Activated CD8-positive, alpha-beta T cell treated with anti-CD3 and anti-CD28 coated beads for 36 hours (primary cell): ENCODE measurements around the gene SH3D19. TPM values are rescaled to one million over a fixed set of nuclear protein-coding genes. Genes with fewer than 3 reads are reported as not detected.

Experiments
- ATAC-seq: fragments of 200-7000 bp; cut with Tn5 transposase; one replicate; pipeline ENCODE4 v1.10.0; 2021; ENCODE audit warnings: mild to moderate bottlenecking, moderate library complexity
- CTCF ChIA-PET: fragments of 350-600 bp; sonication (Branson Sonifier 250); formaldehyde crosslinking; loops from one replicate; lab custom pipeline; 2021; ENCODE audit warnings: antibody characterized with exemption; lab: Charles Lee
- POLR2A ChIA-PET: fragments of 350-600 bp; sonication (Branson Sonifier 250); formaldehyde crosslinking; loops from one replicate; lab custom pipeline; 2021; ENCODE audit warnings: antibody characterized with exemption; lab: Charles Lee
- DNase-seq: peaks from one replicate; pipeline ENCODE4 v3.0.0-alpha.2; 2020
- H3K27ac Mint-ChIP-seq: one replicate; pipeline ENCODE4 v1.8.0; 2021; ENCODE audit warnings: mild to moderate bottlenecking, mixed read lengths
- H3K27me3 Mint-ChIP-seq: one replicate; pipeline ENCODE4 v1.8.0; 2021; ENCODE audit warnings: mixed read lengths
- H3K36me3 Mint-ChIP-seq: one replicate; pipeline ENCODE4 v1.8.0; 2021; ENCODE audit warnings: low read depth, mixed read lengths
- H3K4me1 Mint-ChIP-seq: one replicate; pipeline ENCODE4 v1.8.0; 2021; ENCODE audit warnings: low read depth, mixed read lengths
- H3K4me3 Mint-ChIP-seq: one replicate; pipeline ENCODE4 v1.8.0; 2021; ENCODE audit warnings: mild to moderate bottlenecking, moderate library complexity, mixed read lengths
- H3K9me3 Mint-ChIP-seq: one replicate; pipeline ENCODE4 v1.8.0; 2021; ENCODE audit warnings: mixed read lengths
- CTCF ChIP-seq: fragments of 200-600 bp; IDR thresholded peaks from one replicate; pipeline ENCODE4 v1.8.0; 2022; ENCODE audit warnings: antibody characterized with exemption, mild to moderate bottlenecking
- intact Hi-C: fragments of 100-400 bp; cut with micrococcal nuclease; formaldehyde crosslinking; loops from one replicate; pipeline ENCODE4 v1.10.0; 2022
- total RNA-seq, 2 experiments: library from RNA; stranded (reverse); gene quantifications; one replicate each; pipeline ENCODE4 v1.2.3, GENCODE V29; 2021

Gene SH3D19
- total RNA-seq, 2 experiments from 2014 or later: not detected

GRCh38 chr4:151316645-151317044, 8.8 kb downstream of the SH3D19 start:
- H3K9me3 Mint-ChIP-seq: no peaks in the 10 kb centered on the region
- CTCF ChIA-PET: no interaction called here
- H3K27me3 Mint-ChIP-seq: peaks cover 19% of the 10 kb centered on the region
- DNase-seq (no peak), ATAC-seq (no peak)
- POLR2A ChIA-PET: interaction anchor here (0.6 kb wide), 1 partner anchor 33 kb away, joined by 4 read pairs; no protein-coding TSS in a partner anchor
- no peak for TF ChIP-seq CTCF
- no peaks in the 10 kb centered on the region for H3K4me1 Mint-ChIP-seq
- H3K27ac Mint-ChIP-seq: no peak overlapping the region
- H3K36me3 Mint-ChIP-seq: no peaks in the 10 kb centered on the region
- intact Hi-C loops: no loop called here
- no peak overlapping the region for H3K4me3 Mint-ChIP-seq

- DNase-seq (no peak), ATAC-seq (no peak)
- Mint-ChIP-seq H3K36me3 (no peaks in the 10 kb centered on the region), H3K27ac (no peak overlapping the region), H3K4me1 (no peaks in the 10 kb centered on the region), H3K4me3 (no peak overlapping the region), H3K27me3 (peaks cover 13% of the 10 kb centered on the region), H3K9me3 (no peaks in the 10 kb centered on the region)
- intact Hi-C loops: no loop called here
- ChIA-PET POLR2A (no interaction called here), CTCF (no interaction called here)
- no peak for TF ChIP-seq CTCF
Observed at GRCh38 chr4:151315212-151315886, 10.1 kb downstream of the SH3D19 start.

GRCh38 chr4:151314479-151314878, 10.9 kb downstream of the SH3D19 start:
- H3K4me1 Mint-ChIP-seq: no peaks in the 10 kb centered on the region
- POLR2A ChIA-PET: interaction anchor here (0.7 kb wide), 1 partner anchor 244 kb away, joined by 3 read pairs; no protein-coding TSS in a partner anchor
- CTCF ChIA-PET: no interaction called here
- H3K27me3 Mint-ChIP-seq: peaks cover 12% of the 10 kb centered on the region
- no peak for TF ChIP-seq CTCF
- no peak for DNase-seq
- ATAC-seq: no peak
- H3K4me3 Mint-ChIP-seq: no peak overlapping the region
- intact Hi-C loops: no loop called here
- no peaks in the 10 kb centered on the region for H3K9me3 Mint-ChIP-seq
- H3K36me3 Mint-ChIP-seq: no peaks in the 10 kb centered on the region
- H3K27ac Mint-ChIP-seq: no peak overlapping the region

- ChIA-PET CTCF (interaction anchor here (0.7 kb wide), 1 partner anchor 12 kb away, joined by 3 read pairs; no protein-coding TSS in a partner anchor), POLR2A (no interaction called here)
- DNase-seq (no peak), ATAC-seq (no peak)
- H3K36me3 Mint-ChIP-seq: no peaks in the 10 kb centered on the region
- no peak overlapping the region for H3K27ac Mint-ChIP-seq
- intact Hi-C loops: no loop called here
- no peaks in the 10 kb centered on the region for H3K4me1 Mint-ChIP-seq
- no peak overlapping the region for H3K4me3 Mint-ChIP-seq
- no peaks in the 10 kb centered on the region for H3K9me3 Mint-ChIP-seq
- peaks cover 12% of the 10 kb centered on the region for H3K27me3 Mint-ChIP-seq
- no peak for TF ChIP-seq CTCF
Observed at GRCh38 chr4:151314010-151314355, 11.4 kb downstream of the SH3D19 start.

- no peaks in the 10 kb centered on the region for H3K36me3 Mint-ChIP-seq
- peaks cover 11% of the 10 kb centered on the region for H3K27me3 Mint-ChIP-seq
- ATAC-seq: no peak
- no peak for TF ChIP-seq CTCF
- H3K27ac Mint-ChIP-seq: no peak overlapping the region
- intact Hi-C loops: no loop called here
- ChIA-PET CTCF (interaction anchor here (0.7 kb wide), 1 partner anchor 11 kb away, joined by 3 read pairs; no protein-coding TSS in a partner anchor), POLR2A (no interaction called here)
- no peaks in the 10 kb centered on the region for H3K4me1 Mint-ChIP-seq
- no peak for DNase-seq
- no peak overlapping the region for H3K4me3 Mint-ChIP-seq
- no peaks in the 10 kb centered on the region for H3K9me3 Mint-ChIP-seq
Observed at GRCh38 chr4:151313306-151314009, 11.9 kb downstream of the SH3D19 start.
